CD14-positive monocyte (primary cell): ENCODE results near the gene SERPINB1. TPM values are rescaled to one million over a fixed set of nuclear protein-coding genes. Genes with fewer than 3 reads are reported as not detected.

Experiments used
- DNase-seq, 3 donors: peaks; one replicate each; pipeline ENCODE4 v3.0.0-alpha.2; 2011 to 2022
- H2AFZ ChIP-seq: 2 replicates; pipeline ENCODE4 v1.6.0; 2012; ENCODE audit warnings: mild to moderate bottlenecking, low read depth, low read length, inconsistent platforms; ENCODE audit not compliant: insufficient read depth, poor library complexity, severe bottlenecking
- H3K27ac ChIP-seq, 2 donors: 1 replicate in 1 of 2; 2 replicates in 1 of 2; pipeline ENCODE4 v1.5.1; 2012 to 2013; ENCODE audit warnings: low read length in 2 of 2, control low read depth in 1 of 2, inconsistent platforms in 1 of 2, low read depth in 1 of 2, mild to moderate bottlenecking in 1 of 2
- H3K27me3 ChIP-seq, 2 donors: one replicate each; pipeline versions ENCODE4 v1.6.0 to v1.6.1; 2011 to 2013; ENCODE audit warnings: low read length in 2 of 2; ENCODE audit not compliant: control insufficient read depth in 2 of 2, insufficient read depth in 2 of 2
- H3K36me3 ChIP-seq, 2 donors: replicated peaks in 1 of 2; 1 replicate in 1 of 2; 2 replicates in 1 of 2; pipeline versions ENCODE4 v1.5.1 to v1.6.1; 2012 to 2013; ENCODE audit warnings: low read length in 2 of 2, control low read depth in 1 of 2, inconsistent platforms in 1 of 2, mild to moderate bottlenecking in 1 of 2; ENCODE audit not compliant: insufficient read depth in 2 of 2, control insufficient read depth in 1 of 2
- H3K4me1 ChIP-seq, 2 donors: 1 replicate in 1 of 2; 2 replicates in 1 of 2; pipeline versions ENCODE4 v1.5.1 to v1.6.1; 2012 to 2013; ENCODE audit warnings: low read length in 2 of 2, control low read depth in 1 of 2, inconsistent platforms in 1 of 2, mild to moderate bottlenecking in 1 of 2, moderate library complexity in 1 of 2; ENCODE audit not compliant: insufficient read depth in 2 of 2, control insufficient read depth in 1 of 2
- H3K4me2 ChIP-seq: replicated peaks from 2 replicates; pipeline ENCODE3; 2012; ENCODE audit warnings: low read length, moderate library complexity, mild to moderate bottlenecking; ENCODE audit not compliant: poor library complexity, severe bottlenecking; ENCODE audit errors: extremely low read depth
- H3K4me3 ChIP-seq, 3 experiments: fragments of 200-600 bp in 1 of 3; sonication (generic) in 1 of 3; replicated peaks in 1 of 3; 1 replicate in 2 of 3; 2 replicates in 1 of 3; pipeline ENCODE4 v1.5.1; 2011 to 2013; ENCODE audit warnings: low read length in 3 of 3, mild to moderate bottlenecking in 3 of 3, control low read depth in 2 of 3, low read depth in 2 of 3, inconsistent platforms in 1 of 3, moderate library complexity in 1 of 3
- H3K79me2 ChIP-seq: 2 replicates; pipeline ENCODE4 v1.6.0; 2012; ENCODE audit warnings: mild to moderate bottlenecking, control low read depth, inconsistent platforms, low read length, moderate library complexity; ENCODE audit not compliant: insufficient read depth
- H3K9ac ChIP-seq: 2 replicates; pipeline ENCODE4 v1.6.0; 2017; ENCODE audit warnings: low read length, mild to moderate bottlenecking; ENCODE audit not compliant: insufficient read depth, poor library complexity, severe bottlenecking
- H3K9me3 ChIP-seq, 2 donors: replicated peaks in 1 of 2; 1 replicate in 1 of 2; 2 replicates in 1 of 2; pipeline versions ENCODE4 v1.5.1 to v1.6.1; 2012 to 2013; ENCODE audit warnings: low read length in 2 of 2, control low read depth in 1 of 2; ENCODE audit not compliant: control insufficient read depth in 1 of 2, insufficient read depth in 1 of 2
- H4K20me1 ChIP-seq: 2 replicates; pipeline ENCODE4 v1.6.0; 2012; ENCODE audit warnings: mild to moderate bottlenecking, low read length, control low read depth, moderate library complexity; ENCODE audit not compliant: insufficient read depth
- H3K27ac Mint-ChIP-seq, 7 donors: one replicate each; pipeline ENCODE4 v1.8.0; 2020; ENCODE audit warnings: mild to moderate bottlenecking in 7 of 7, mixed read lengths in 7 of 7, moderate library complexity in 6 of 7, inconsistent platforms in 2 of 7
- H3K27me3 Mint-ChIP-seq, 3 donors: one replicate each; pipeline ENCODE4 v1.8.0; 2021 to 2022; ENCODE audit warnings: low read depth in 3 of 3, mild to moderate bottlenecking in 3 of 3, mixed read lengths in 3 of 3, moderate library complexity in 3 of 3, inconsistent platforms in 1 of 3
- H3K36me3 Mint-ChIP-seq, 2 donors: one replicate each; pipeline ENCODE4 v1.8.0; 2020; ENCODE audit warnings: mixed read lengths in 2 of 2, inconsistent platforms in 1 of 2, mild to moderate bottlenecking in 1 of 2
- H3K4me1 Mint-ChIP-seq: one replicate; pipeline ENCODE4 v1.8.0; 2020; ENCODE audit warnings: mild to moderate bottlenecking, mixed read lengths
- H3K4me3 Mint-ChIP-seq, 2 donors: one replicate each; pipeline ENCODE4 v1.8.0; 2020; ENCODE audit warnings: mild to moderate bottlenecking in 2 of 2, mixed read lengths in 2 of 2, moderate library complexity in 1 of 2
- H3K9me3 Mint-ChIP-seq, 7 donors: one replicate each; pipeline ENCODE4 v1.8.0; 2020 to 2022; ENCODE audit warnings: mixed read lengths in 7 of 7, mild to moderate bottlenecking in 6 of 7, moderate library complexity in 6 of 7, inconsistent platforms in 2 of 7
- WGBS: methylation state at CpG from one replicate; pipeline ENCODE4 v1.1.5; 2013; ENCODE audit warnings: missing lambda C conversion rate; ENCODE audit not compliant: insufficient coverage; 5-methylcytosine and 5-hydroxymethylcytosine counted together
- intact Hi-C, 2 donors: fragments of 100-400 bp; cut with micrococcal nuclease; formaldehyde crosslinking; loops; one replicate each; pipeline versions ENCODE4 v1.15.0 to v1.15.1; 2023
- polyA plus RNA-seq, 3 donors: library from polyadenylated mRNA; depleted of rRNA in 1 of 3; unstranded in 2 of 3; stranded (reverse) in 1 of 3; fragments of 300-500 nt in 2 of 3; fragments of >200 nt in 1 of 3; fragmentation: Illumina TruSeq in 2 of 3; gene quantifications; 1 replicate in 2 of 3; 2 replicates in 1 of 3; pipeline ENCODE4 v1.2.3, GENCODE V29; 2012 to 2021
- TF ChIP-seq, protein P1 (sequence below): fragments of 200-600 bp; IDR thresholded peaks from one replicate; pipeline ENCODE4 v1.8.0; 2022; ENCODE audit warnings: antibody characterized with exemption, mild to moderate bottlenecking

Gene SERPINB1
- polyA plus RNA-seq, 3 donors, result 126 to 307 (median 306) TPM

DNA sequence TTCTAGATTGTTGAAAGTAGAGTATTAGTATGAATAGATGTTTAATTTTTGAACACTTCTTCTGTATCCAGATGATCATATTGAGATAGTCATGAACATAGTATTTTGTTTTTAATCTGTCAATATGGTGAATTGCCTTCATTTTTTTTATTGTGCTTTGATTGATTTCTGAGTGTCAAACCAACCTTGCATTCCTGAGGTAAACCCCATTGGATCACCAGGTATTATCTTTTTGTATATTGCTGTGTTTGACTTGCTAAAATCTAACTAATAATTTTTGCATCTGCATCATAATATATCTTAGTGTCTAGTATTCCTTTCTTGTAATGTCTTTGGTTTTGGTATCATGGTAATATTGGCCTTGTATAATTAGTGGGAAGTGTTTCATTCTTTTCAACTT lies 25.5 kb downstream of the SERPINB1 start:
- Histone ChIP-seq H4K20me1 (no peaks in the 10 kb centered on the region), H3K27me3 (no peaks in the 10 kb centered on the region), H3K9ac (no peak overlapping the region), H2AFZ (no peak overlapping the region), H3K4me1 (peaks cover 35 to 44% of the 10 kb centered on the region in 2 donors), H3K27ac (no peak overlapping the region), H3K79me2 (no peaks in the 10 kb centered on the region), H3K4me3 (no peak overlapping the region), H3K36me3 (no peaks in the 10 kb centered on the region), H3K9me3 (peaks cover 5 to 9% of the 10 kb centered on the region in 2 donors), H3K4me2 (no peak overlapping the region)
- no peak overlapping the region for H3K27ac Mint-ChIP-seq
- TF ChIP-seq, protein P1, sequence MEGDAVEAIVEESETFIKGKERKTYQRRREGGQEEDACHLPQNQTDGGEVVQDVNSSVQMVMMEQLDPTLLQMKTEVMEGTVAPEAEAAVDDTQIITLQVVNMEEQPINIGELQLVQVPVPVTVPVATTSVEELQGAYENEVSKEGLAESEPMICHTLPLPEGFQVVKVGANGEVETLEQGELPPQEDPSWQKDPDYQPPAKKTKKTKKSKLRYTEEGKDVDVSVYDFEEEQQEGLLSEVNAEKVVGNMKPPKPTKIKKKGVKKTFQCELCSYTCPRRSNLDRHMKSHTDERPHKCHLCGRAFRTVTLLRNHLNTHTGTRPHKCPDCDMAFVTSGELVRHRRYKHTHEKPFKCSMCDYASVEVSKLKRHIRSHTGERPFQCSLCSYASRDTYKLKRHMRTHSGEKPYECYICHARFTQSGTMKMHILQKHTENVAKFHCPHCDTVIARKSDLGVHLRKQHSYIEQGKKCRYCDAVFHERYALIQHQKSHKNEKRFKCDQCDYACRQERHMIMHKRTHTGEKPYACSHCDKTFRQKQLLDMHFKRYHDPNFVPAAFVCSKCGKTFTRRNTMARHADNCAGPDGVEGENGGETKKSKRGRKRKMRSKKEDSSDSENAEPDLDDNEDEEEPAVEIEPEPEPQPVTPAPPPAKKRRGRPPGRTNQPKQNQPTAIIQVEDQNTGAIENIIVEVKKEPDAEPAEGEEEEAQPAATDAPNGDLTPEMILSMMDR, result no peak
- H3K4me1 Mint-ChIP-seq, result peaks cover 41% of the 10 kb centered on the region
- no peak for DNase-seq
- no peak overlapping the region for H3K4me3 Mint-ChIP-seq
- H3K36me3 Mint-ChIP-seq, result peaks cover 0 to 16% of the 10 kb centered on the region in 2 donors
- intact Hi-C loops, result no loop called here
- no peaks in the 10 kb centered on the region for H3K27me3 Mint-ChIP-seq
- H3K9me3 Mint-ChIP-seq, result peaks cover 8 to 21% (median 15%) of the 10 kb centered on the region in 7 donors

- Mint-ChIP-seq H3K4me3 (no peak overlapping the region), H3K27ac (no peak overlapping the region), H3K4me1 (peaks cover 26% of the 10 kb centered on the region), H3K27me3 (peaks cover 0 to 8% (median 0%) of the 10 kb centered on the region in 3 donors), H3K9me3 (peaks cover 8 to 21% (median 15%) of the 10 kb centered on the region in 7 donors), H3K36me3 (peaks cover 0 to 16% of the 10 kb centered on the region in 2 donors)
- Histone ChIP-seq H3K27ac (no peak overlapping the region), H3K36me3 (no peaks in the 10 kb centered on the region), H3K4me2 (no peak overlapping the region), H2AFZ (no peak overlapping the region), H3K79me2 (no peaks in the 10 kb centered on the region), H3K27me3 (no peaks in the 10 kb centered on the region), H3K4me3 (no peak overlapping the region), H4K20me1 (no peaks in the 10 kb centered on the region), H3K9me3 (peaks cover 5 to 9% of the 10 kb centered on the region in 2 donors), H3K4me1 (peaks cover 16 to 27% of the 10 kb centered on the region in 2 donors), H3K9ac (no peak overlapping the region)
- TF ChIP-seq, protein P1, result no peak
- intact Hi-C loops, result no loop called here
- WGBS, result no CpG with 5 or more reads among the region's 3 CpGs
- DNase-seq, result no peak
Measured at GRCh38 chr6:2812695-2813094, 29.0 kb downstream of the SERPINB1 start.
